Glutamatergic neuron (in vitro differentiated cells): ENCODE measurements around the gene RLF. TPM values are rescaled to one million over a fixed set of nuclear protein-coding genes. Genes with fewer than 3 reads are reported as not detected.
"Not testable (repeated sequence)": the region's sequence is repeated elsewhere in the genome, so short reads cannot be mapped to it uniquely, and the experiment has no call there.

Experiments used
- DNase-seq: peaks from one replicate; pipeline ENCODE4 v3.0.0; 2022
- H3K27ac Mint-ChIP-seq: one replicate; pipeline ENCODE4 v1.8.0; 2020; ENCODE audit warnings: mild to moderate bottlenecking, mixed read lengths, inconsistent platforms; ENCODE audit not compliant: unreplicated experiment
- H3K27me3 Mint-ChIP-seq: one replicate; pipeline ENCODE4 v1.8.0; 2020; ENCODE audit warnings: mild to moderate bottlenecking, moderate library complexity, mixed read lengths, inconsistent platforms; ENCODE audit not compliant: unreplicated experiment
- H3K36me3 Mint-ChIP-seq: one replicate; pipeline ENCODE4 v1.8.0; 2020; ENCODE audit warnings: mild to moderate bottlenecking, mixed read lengths, inconsistent platforms; ENCODE audit not compliant: unreplicated experiment
- H3K4me1 Mint-ChIP-seq: one replicate; pipeline ENCODE4 v1.8.0; 2020; ENCODE audit warnings: mild to moderate bottlenecking, low read depth, mixed read lengths, inconsistent platforms; ENCODE audit not compliant: unreplicated experiment
- H3K4me3 Mint-ChIP-seq: one replicate; pipeline ENCODE4 v1.8.0; 2020; ENCODE audit warnings: mild to moderate bottlenecking, mixed read lengths, inconsistent platforms; ENCODE audit not compliant: unreplicated experiment
- H3K9me3 Mint-ChIP-seq: one replicate; pipeline ENCODE4 v1.8.0; 2020; ENCODE audit warnings: mild to moderate bottlenecking, moderate library complexity, mixed read lengths, inconsistent platforms; ENCODE audit not compliant: unreplicated experiment
- CTCF ChIP-seq: fragments of 200-600 bp; sonication (generic); IDR thresholded peaks from one replicate; pipeline ENCODE4 v1.5.0; 2021; ENCODE audit not compliant: partially characterized antibody, unreplicated experiment
- total RNA-seq: library from RNA; stranded (reverse); fragmentation: NEBNext Ultra II Directional; extraction: Animal tissue kit (Norgen Biotek cat#: 25700); gene quantifications from one replicate; pipeline ENCODE4 v1.2.1, GENCODE V29; 2021; ENCODE audit not compliant: unreplicated experiment

RLF gene
- total RNA-seq, 1 donor from 2014 or later: 15.0 TPM

- peaks cover 1% of the 10 kb centered on the region for H3K9me3 Mint-ChIP-seq
- no peak for DNase-seq
- H3K4me1 Mint-ChIP-seq: peaks cover 12% of the 10 kb centered on the region
- H3K27ac Mint-ChIP-seq: no peak overlapping the region
- no peak overlapping the region for H3K4me3 Mint-ChIP-seq
- H3K27me3 Mint-ChIP-seq: no peaks in the 10 kb centered on the region
- TF ChIP-seq CTCF: no peak
- H3K36me3 Mint-ChIP-seq: no peaks in the 10 kb centered on the region
Measured at GRCh38 chr1:40187399-40187798, 26.2 kb downstream of the RLF start.

GRCh38 chr1:40194639-40195038, 33.5 kb downstream of the RLF start:
- not testable (repeated sequence) for DNase-seq, H3K9me3 Mint-ChIP-seq, H3K27me3 Mint-ChIP-seq, H3K27ac Mint-ChIP-seq, H3K4me3 Mint-ChIP-seq, H3K4me1 Mint-ChIP-seq, H3K36me3 Mint-ChIP-seq

- Mint-ChIP-seq H3K27ac (no peak overlapping the region), H3K27me3 (no peaks in the 10 kb centered on the region), H3K4me3 (no peak overlapping the region), H3K4me1 (no peaks in the 10 kb centered on the region), H3K9me3 (no peaks in the 10 kb centered on the region), H3K36me3 (no peaks in the 10 kb centered on the region)
- TF ChIP-seq CTCF: no peak
- DNase-seq: no peak
Measured at GRCh38 chr1:40197656-40198055, 36.5 kb downstream of the RLF start.

- Mint-ChIP-seq H3K9me3 (no peaks in the 10 kb centered on the region), H3K27me3 (no peaks in the 10 kb centered on the region), H3K36me3 (no peaks in the 10 kb centered on the region), H3K4me3 (no peak overlapping the region), H3K4me1 (no peaks in the 10 kb centered on the region), H3K27ac (no peak overlapping the region)
- DNase-seq: no peak
- no peak for TF ChIP-seq CTCF
Measured at GRCh38 chr1:40199126-40199525, 37.9 kb downstream of the RLF start.

GRCh38 chr1:40204856-40205255, 43.7 kb downstream of the RLF start:
- TF ChIP-seq CTCF: no peak
- Mint-ChIP-seq H3K4me1 (no peaks in the 10 kb centered on the region), H3K4me3 (no peak overlapping the region), H3K36me3 (no peaks in the 10 kb centered on the region), H3K27ac (no peak overlapping the region), H3K9me3 (no peaks in the 10 kb centered on the region), H3K27me3 (no peaks in the 10 kb centered on the region)
- DNase-seq: no peak
